Neural cell (in vitro differentiated cells): ENCODE results near the gene UGT2B15.

Experiments
- EZH2 ChIP-seq: fragments of 200-600, 300-800 bp; shearing (Covaris generic), sonication (generic); IDR thresholded peaks from 2 replicates; pipeline ENCODE4 v1.6.1; 2014; ENCODE audit warnings: antibody characterized with exemption, low read length, borderline replicate concordance, mild to moderate bottlenecking; ENCODE audit not compliant: insufficient read depth, poor library complexity, severe bottlenecking
- TF ChIP-seq, protein P1 (sequence below): fragments of 450-650 bp; IDR thresholded peaks from 2 replicates; pipeline ENCODE4 v1.5.1; 2014; ENCODE audit warnings: antibody characterized with exemption, mild to moderate bottlenecking, moderate library complexity; ENCODE audit not compliant: poor library complexity, severe bottlenecking

DNA sequence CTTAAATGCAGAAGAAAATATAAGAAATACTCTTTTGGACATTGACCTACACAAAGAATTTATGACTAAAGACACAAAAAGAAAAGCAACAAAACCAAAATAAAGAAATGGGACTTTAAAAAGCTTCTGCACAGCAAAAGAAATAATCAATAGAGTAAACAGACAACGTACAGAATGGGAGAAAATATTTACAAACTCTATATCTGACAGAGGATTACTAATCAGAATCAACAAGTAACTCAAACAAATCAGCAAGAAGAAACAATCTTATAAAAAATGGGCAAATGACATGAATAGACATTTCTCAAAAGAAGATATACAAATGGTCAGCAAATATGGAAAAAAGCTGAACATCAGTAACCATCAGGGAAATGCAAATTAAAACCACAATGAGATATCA, 56.7 kb downstream of the UGT2B15 start:
- TF ChIP-seq, protein P1, sequence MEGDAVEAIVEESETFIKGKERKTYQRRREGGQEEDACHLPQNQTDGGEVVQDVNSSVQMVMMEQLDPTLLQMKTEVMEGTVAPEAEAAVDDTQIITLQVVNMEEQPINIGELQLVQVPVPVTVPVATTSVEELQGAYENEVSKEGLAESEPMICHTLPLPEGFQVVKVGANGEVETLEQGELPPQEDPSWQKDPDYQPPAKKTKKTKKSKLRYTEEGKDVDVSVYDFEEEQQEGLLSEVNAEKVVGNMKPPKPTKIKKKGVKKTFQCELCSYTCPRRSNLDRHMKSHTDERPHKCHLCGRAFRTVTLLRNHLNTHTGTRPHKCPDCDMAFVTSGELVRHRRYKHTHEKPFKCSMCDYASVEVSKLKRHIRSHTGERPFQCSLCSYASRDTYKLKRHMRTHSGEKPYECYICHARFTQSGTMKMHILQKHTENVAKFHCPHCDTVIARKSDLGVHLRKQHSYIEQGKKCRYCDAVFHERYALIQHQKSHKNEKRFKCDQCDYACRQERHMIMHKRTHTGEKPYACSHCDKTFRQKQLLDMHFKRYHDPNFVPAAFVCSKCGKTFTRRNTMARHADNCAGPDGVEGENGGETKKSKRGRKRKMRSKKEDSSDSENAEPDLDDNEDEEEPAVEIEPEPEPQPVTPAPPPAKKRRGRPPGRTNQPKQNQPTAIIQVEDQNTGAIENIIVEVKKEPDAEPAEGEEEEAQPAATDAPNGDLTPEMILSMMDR, result no peak
- no peak for TF ChIP-seq EZH2
